ENCODE data around the gene HOXD12.

HOXD12 gene

DNA sequence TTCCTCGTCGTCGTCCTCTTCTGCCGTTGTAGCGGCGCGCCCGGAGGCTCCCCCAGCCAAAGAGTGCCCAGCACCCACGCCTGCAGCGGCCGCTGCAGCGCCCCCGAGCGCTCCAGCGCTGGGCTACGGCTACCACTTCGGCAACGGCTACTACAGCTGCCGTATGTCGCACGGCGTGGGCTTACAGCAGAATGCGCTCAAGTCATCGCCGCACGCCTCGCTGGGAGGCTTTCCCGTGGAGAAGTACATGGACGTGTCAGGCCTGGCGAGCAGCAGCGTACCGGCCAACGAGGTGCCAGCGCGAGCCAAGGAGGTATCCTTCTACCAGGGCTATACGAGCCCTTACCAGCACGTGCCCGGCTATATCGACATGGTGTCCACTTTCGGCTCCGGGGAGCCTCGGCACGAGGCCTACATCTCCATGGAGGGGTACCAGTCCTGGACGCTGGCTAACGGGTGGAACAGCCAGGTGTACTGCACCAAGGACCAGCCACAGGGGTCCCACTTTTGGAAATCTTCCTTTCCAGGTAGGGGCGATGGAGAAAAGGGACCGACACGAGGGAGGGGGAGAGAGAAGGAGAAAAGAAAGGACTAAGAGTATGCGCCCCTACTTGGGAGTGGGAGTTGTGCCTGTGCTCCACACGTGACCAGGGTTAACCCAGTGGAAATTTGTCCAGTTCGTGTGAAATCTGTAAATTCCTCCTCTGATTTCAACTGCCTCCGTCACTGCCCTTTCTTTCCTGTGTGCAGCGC is 6.3 kb upstream of the HOXD12 start:
- no peak for DNase-seq (ENCODE audit: low spot score)

DNA sequence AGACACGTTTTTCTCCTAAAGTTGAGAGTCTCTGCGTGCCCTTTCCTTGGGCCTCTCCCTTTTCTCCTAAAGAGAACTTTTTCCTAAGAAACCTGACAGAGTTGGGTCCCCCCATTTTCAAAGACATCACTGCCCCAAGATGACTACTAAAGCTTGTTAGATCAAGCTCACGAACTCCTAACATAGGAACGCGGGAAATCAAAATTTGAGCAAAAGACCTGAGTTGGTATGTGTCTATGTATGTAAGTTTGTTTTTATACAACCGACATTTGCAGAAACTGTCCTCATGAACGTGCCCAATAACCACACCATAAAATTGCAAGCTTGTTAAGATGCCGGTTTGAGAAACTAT is 5.7 kb upstream of the HOXD12 start:
- DNase-seq (ENCODE audit: low spot score): no peak

DNA sequence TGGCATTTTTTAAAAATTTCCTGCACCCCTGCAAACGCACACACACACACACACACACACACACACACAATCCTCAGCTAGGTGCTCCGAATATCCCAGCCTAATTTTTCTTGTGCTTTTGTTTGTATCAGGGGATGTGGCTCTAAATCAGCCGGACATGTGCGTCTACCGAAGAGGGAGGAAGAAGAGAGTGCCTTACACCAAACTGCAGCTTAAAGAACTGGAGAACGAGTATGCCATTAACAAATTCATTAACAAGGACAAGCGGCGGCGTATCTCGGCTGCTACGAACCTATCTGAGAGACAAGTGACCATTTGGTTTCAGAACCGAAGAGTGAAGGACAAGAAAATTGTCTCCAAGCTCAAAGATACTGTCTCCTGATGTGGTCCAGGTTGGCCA is 5.2 kb upstream of the HOXD12 start:
- no peak for DNase-seq (ENCODE audit: low spot score)

DNA sequence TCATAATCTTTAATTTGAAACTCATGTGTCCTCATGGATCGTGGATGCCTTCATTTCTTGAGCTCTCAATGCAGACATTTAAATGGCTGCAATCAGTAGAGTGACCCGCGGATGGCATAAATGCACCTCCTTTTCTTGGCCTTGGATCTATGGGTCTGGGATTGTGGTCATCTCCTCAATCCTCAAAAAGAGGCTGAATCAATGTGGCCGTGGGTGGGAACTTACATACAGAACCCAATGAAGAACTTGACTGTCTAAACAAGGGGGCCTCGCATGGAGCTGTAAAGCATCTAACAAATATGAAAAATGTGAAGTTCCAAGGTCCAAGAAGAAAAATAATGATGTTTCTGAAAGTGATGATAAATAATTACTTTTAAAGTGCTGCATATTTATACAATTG is 4.2 kb upstream of the HOXD12 start:
- DNase-seq (ENCODE audit: low spot score): no peak

DNA sequence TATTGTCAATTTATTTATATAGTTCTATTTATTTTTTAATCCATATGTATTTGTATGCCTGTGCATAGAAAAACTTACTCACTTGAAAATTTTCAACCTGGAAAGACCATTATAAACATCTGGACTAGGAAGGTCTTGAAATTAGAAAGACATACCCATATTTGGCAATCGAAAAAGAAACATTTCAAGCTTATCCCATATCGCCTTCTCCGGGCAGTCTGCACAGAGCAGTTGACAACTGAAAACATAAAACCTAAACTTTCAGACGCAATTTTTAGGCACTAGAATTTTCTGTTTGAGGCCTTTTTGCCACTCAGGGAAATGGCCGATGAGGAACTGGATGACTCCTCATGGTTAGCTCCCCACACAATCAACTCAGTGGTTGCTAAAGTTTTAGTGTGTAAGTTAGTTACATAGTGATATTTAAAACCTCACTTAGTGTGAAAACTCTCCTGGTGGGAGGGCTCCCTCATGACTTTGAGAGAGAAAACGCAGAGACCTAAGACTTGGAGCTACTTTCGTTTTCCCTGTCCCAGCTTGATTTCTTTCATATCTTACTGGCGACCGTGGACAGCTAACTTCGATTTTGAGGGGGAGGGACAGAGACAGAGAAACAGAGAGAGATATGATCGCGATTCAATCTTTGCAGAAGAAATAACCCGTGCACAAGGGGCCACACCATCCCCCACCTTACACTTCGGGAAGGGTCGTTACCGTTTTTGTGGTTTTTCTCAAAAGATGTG is 3.2 kb upstream of the HOXD12 start:
- no peak for DNase-seq (ENCODE audit: low spot score)

DNA sequence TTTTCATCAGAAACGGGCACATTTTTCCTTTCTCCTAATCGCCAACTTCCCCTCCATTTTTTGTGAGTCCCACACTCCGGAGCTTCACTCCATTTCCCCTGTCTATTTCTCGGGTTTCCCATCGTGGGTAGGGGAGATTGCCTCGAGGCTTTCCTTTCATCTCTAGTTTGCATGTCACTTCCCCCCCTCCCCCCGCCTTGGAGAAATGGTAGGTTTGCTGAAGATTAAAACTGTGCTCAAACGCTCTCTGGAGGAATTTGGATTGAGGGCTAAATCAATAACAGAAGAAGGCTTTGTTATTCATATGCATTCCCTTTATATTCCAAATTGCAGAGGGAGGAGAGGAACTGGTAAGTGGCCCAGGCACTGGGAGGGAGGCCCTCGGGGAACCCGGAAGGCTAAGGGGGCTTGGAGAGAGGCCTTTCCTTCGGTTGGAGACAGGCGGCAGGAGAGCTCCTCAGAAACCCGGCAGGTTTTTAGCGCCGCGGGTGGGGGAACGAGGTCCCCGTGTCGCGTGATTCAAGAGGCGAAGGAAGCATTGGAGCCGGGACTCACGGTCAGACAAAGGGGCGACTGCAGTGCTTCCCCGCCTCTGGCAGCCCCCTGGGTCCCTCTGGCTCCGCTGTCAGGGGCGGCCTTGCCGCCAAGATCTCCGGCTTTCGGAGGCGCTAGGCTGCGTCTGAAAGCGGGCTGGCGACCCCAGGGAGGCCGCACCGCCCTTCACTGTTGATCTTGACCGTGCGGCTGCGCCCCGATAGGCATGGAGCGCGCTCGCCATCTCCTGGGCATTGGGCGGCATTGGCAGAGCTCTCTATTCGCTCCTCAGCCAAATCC is 2.4 kb upstream of the HOXD12 start:
- DNase-seq (ENCODE audit: low spot score): no peak

DNA sequence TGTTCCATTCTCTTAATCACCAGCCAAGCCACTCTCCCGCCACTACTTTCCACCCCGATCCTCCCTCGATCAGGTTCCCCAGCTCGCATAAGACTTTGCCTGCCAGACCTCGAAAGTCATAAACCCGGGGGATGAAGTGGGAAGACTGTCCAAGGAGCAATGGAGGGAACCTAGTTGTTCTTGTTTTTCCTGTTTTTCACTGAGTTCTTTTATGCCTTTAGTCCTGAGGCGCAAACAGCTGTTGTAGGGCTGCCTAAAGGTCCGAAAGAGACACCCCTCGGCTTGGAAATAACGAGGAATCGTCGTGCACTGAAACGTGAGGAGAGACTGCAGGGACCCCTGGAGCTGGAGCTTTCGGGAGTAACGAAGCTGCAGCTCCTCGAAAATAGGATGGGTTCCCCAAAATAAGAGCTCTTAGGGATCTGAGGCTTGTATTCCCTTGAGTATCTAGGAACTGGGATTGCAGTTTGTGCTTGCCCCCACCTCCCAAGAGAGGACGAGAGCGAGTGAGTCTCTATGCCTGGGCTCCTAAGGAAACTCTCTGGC is 1.7 kb upstream of the HOXD12 start:
- DNase-seq (ENCODE audit: low spot score): no peak

DNA sequence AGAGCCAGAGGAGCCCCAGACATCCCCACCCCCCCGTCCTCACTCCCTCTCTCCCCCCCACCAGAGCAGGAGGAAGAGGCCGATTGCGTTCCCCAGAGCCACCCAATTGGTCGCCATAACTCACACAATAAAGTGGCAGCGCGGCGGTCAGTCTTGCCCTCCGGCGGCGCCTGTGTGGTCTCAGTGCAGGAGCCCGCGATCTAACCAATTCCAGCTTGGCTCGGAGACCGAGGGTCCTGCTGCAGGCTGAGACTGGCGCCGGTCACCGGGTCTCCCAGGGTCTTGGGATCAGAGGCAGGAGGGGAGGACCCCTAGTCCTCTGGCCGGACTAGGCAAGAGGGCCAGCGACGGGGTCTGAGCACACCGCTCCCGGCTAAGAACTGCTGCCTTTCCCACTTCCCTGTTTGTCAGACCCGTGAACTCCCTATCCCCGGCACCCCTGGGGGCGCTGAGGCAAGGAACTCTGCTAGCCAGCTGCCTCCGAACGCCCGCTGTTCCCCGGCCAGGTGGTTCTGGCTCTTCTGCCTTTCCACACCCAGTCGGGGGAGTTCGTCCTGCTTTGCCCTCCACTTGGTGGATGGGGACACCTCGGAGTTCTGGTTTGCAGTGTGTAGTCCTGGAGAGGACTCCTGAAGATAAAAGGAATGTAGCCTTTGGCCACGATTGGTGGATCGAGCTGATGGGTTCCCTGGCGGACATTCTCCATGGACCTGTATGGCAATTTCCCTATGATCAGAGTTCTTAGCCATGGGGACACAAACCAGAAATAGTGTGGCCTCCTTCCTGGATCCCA is 1.0 kb upstream of the HOXD12 start:
- no peak for DNase-seq (ENCODE audit: low spot score)

DNA sequence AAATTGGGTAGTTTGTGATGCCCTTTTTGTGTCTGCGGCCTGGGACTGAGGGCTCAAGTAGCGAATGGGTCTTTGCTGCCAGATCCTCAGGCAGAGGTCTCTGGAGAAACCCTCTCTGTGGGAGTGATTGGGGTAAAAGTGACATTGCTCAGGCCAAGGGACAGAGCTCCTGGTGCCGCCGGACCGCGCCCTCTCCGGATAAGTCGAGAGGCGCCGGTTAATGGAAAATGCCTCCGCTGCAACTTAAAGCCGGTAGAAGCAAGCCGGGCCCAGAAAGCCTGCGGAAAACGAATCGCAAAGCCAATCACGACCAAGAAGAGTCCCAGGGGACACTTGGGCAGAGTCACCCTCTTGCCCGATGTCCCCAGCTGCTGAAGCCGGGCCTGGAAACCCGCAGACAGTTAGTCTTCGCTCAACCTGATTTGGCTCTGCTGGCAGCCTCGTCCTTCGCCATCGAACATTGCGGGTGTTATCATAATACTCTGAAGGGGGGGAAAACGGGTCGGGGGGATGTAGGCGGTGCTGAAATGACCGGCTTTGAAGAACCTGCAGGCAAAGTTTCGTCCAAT is 352 bp upstream of the HOXD12 start:
- no peak for DNase-seq (ENCODE audit: low spot score)

DNA sequence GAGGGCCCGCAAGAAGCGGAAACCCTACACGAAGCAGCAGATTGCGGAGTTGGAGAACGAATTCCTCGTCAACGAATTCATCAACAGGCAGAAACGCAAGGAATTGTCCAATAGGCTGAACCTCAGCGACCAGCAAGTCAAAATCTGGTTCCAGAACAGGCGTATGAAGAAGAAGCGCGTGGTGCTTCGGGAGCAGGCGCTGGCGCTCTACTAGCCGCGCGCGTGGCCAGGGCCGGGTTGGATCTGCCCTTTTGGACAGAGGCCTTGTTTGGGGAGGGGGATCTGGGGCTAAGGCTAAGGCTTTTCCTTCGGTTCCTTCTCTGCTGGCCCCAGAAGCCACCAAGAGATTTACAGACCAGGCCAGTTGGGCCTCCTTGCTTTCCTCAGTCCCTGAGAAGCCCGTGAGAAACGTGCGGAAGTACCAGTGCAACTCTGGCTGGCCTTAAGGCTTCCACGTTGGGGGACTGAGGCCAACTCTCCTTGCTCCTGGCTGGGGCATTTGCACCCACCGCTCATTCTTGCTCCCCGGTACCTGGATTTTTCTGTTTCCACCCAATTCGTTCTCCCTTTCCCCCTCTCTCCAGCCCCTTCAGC is 1.0 kb downstream of the HOXD12 start:
- no peak for DNase-seq (ENCODE audit: low spot score)

DNA sequence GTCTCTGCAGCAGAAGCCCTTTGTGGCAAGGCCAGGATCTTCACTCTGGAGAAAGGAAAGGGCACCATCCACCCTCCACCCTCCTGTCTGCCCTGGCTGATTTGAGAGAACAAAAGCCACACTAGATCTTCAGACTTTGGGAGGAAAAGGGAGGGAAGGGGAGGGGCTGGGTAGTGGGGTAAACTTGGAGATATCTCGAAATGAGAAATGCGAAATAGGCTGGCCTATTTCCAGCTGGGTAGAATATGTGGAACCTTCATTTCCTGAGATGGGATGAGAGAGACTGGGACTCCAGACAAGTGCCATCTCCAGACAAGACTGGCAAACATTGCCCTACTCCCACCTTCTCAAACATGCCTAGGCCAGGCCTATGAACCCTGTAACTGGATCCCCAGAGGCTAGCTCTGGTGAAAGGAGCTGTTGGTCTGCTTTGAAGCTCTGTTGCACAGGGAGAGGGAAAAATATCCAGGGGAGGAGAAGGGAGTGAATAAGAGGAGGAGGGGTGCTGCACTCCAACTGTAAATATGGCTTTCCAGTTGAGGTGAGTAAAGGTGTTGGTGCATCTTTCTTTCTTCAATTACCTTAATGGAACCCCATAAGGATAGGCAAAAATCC is 1.7 kb downstream of the HOXD12 start:
- DNase-seq (ENCODE audit: low spot score): no peak

DNA sequence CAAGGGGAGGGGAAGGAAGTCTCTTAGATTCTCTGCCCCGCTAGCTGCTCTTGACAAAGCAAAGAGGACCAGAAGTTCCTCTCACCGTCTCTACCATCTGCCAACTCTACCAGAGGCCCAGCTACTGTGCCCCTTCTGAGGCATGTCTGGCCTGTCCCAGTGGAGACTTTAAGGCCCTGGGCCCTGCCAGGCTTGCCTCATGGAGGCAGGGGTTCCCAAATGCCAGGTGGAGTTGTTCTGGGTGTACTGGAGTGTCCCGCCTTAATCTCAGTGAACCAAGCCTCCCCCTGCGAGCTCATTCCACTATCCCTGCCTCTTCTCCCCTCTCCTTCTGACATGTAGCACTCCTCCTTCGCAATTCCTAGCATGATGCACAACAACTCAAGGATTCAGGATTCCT is 2.2 kb downstream of the HOXD12 start:
- DNase-seq (ENCODE audit: low spot score): no peak

DNA sequence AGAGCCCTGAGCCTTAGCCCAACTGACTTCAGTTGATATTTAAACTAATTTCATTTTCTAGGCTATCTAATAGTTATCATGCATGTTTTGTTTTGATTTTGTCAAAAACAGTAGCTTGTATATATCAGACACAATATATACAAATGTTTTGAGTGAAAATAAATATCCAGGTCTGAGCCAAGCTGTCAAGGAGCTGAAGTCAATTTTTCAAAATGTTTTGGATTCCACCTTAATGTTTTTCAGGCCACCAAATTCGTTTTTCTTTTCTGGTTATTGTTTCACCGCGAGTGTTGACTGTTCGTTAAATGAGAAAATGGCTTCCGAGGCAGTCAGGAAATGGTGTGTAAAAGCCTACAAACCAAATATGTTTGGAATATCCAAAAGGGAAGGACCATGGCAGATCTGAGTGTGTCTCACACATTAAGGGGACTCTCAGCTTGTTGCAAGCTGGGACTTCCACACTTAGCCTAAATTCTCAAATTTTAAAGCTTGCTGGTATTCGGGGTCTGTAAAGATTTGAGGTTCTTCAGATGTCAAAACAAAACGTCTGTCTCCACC is 2.8 kb downstream of the HOXD12 start:
- DNase-seq (ENCODE audit: low spot score): no peak

DNA sequence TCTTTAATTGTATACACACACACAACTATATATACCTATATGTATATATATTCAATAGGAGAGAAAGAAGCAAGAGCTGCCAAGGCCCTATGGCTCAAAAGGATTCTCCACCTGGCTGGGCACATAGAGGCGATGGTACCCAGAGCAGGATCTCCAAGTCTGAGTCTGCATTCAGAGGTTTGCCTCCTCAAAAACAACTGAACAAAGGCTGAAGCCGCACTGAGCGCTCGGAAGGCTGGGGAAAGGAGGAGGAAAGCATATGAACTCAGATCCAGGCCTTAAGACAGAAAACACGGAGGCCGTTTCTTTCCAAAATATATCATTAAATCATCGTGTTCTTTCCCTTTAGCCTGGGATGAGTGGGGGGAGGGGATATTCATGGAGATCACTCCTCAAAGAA is 3.6 kb downstream of the HOXD12 start:
- no peak for DNase-seq (ENCODE audit: low spot score)

DNA sequence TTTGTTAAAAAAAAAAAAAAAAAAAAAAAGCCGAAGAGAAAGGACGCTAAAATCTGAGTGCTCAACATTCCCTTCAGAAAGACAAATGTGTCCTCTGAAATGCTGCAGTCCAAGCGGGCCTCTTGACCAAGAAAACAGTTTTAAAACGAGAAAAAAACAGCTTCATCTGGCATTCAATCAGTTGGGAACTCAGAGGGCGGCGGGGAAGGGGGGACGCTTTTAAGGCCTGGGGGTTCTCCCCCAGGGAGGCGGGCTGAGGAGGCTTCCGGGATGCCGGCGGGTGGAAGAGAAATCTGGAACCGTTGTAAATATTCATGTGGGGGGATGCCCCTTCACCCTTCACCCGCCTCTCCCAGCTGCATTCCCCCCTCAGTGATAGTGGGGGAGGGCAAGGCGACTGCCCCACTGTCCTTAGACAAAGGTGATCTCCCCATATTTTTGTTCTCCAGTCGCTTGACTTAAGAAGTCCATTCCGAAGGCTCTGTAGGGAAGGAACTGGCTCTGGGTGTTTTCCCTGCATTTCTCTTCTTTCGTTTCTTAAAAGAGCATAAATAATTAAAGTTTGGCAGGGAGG is 4.2 kb downstream of the HOXD12 start:
- DNase-seq (ENCODE audit: low spot score): no peak

DNA sequence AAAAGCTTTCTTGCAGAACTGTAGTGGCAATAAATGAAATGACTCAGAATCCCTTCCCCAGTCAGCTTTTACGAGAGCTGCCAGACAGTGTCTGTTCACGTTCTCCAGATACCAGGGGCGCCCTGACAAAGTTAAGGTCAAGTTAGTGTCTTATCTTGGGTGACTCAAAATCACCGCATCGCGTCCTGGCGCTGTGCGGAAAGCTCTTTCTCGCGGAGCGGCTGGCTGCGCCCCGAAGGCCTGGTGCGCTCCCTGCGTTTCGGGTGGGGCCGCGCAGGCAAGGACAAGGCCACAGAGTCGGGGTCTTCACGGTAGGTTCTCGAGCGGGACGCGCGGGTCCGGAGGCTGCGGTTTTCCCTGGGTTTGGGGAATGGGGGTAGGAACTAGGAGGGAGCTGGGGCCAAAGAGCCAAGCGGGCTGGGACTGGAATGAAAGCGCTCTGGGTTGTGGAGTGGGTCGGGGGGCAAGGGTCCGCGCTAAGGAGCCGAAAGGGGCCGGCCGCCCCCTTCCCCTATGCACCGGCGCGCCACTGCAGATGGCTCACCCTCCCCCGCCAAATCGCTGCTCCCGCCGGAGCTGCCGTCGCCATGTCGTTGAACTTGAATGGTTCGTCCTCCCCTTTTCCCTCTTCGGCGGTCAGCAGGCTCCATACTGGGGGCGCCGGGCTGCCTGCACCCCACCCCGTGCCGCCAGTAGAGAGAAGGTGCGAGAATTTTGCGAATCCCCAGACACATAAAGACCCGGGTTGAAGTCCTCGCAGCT is 4.9 kb downstream of the HOXD12 start:
- no peak for DNase-seq (ENCODE audit: low spot score)

DNA sequence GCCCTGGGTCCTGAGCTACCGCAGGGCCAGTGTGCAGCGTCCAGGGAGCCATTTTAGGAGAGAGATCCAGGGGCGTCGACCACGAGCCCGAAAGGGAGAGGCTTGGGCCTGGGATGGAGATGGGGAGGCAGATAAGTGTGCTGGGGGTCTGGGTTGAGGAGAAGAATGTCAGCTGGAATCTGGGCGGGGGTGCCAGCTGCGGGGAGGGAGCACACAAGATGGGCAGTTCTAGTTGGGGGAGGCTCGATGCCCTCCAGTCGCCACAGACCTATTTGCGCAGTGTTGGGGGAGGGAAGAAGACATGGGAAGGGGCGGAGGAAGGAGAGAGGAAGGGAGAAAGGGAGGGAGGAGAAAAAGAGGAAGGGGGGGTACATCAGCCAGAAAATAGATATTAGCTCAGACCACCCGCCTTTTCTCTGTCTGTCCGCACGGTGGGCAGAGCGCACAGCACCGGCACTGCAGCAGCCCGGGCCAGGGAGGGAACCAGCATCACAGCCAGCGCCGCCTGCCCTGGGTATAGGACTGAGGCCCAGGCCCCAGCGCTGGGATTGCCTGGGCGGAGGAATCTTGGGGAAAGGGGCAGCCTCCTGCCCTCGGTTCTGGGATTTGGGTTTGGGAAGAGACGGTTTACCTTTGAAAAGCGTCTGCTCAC is 5.6 kb downstream of the HOXD12 start:
- DNase-seq (ENCODE audit: low spot score): no peak

DNA sequence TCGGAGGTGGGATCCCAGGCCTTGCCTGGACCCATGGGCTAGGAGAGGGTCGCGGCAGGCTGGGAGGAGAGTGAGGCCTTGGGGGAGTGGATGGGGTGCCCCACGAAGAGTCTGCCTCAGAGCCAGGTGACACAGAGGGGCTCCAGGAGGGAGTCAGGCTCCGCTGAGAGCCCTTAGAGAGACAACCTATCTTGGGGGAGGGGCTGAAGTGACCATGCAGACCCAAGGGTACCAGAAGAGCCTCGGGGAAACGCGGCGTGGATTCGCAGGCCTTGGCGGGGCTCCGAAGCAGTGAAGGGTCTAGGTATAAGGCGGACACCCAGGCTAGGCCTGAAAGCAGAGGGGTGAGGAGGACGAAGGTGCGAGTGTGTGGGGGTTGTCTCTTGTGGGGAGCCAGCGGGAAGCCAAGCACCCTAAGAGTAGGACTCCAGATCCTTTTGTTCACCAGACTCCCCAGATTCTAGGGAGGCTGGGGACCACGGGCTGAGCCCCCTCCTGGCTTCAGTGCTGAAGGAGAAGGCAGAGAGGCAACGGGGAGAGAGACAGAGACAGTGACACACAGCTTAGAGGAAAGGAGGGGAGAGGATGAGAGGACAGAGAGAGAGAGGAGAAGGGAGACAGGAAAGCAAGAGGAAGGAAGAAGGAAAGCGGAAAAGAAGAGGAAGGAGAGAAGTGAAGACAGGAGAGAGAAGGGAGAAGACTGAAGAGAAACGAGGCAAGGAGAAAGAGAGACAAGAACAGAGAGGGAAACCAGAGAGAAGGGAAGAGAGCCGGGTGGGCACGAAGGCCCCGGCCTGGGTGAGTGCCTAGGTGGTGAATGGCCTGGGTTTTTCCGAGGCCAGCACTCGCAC is 6.4 kb downstream of the HOXD12 start:
- DNase-seq (ENCODE audit: low spot score): no peak
